ENCODE data around the gene RPTOR.

- TF ChIP-seq EZH2 (IDR thresholded peaks at IDR 0.05; ENCODE audit: borderline replicate concordance, insufficient read depth, low read length, poor library complexity, severe bottlenecking) (no peak), CTCF (IDR thresholded peaks at IDR 0.05; ENCODE audit: poor library complexity, severe bottlenecking) (no peak), POLR2AphosphoS5 (IDR thresholded peaks at IDR 0.05) (no peak), EP300 (conservative IDR thresholded peaks at IDR 0.05; ENCODE audit: poor library complexity, severe bottlenecking) (no peak), REST (IDR thresholded peaks at IDR 0.05; ENCODE audit: borderline replicate concordance) (no peak), SMC3 (conservative IDR thresholded peaks at IDR 0.05; ENCODE audit: poor library complexity) (no peak), TAF1 (IDR thresholded peaks at IDR 0.05; ENCODE audit: low read depth) (no peak)
Observed at GRCh38 chr17:80513892-80514291, 30.7 kb upstream of the RPTOR start.
